CD4-positive, CD25-positive, alpha-beta regulatory T cell (primary cell): ENCODE data around the gene STEAP2. TPM values are rescaled to one million over a fixed set of nuclear protein-coding genes. Genes with fewer than 3 reads are reported as not detected.

ENCODE experiments used
- ATAC-seq, 2 donors: fragments of 150-1000 bp; cut with Tn5 transposase; one replicate each; pipeline ENCODE4 v1.10.0; 2021; ENCODE audit warnings: low read depth in 2 of 2, moderate number of reproducible peaks in 2 of 2, moderate library complexity in 1 of 2
- DNase-seq, 3 donors: peaks; one replicate each; pipeline versions ENCODE4 v3.0.0 to v3.0.0-alpha.2; 2012 to 2022; ENCODE audit warnings: mixed read lengths in 1 of 3
- H3K27ac ChIP-seq: one replicate; pipeline ENCODE4 v1.7.0; 2013; ENCODE audit warnings: mild to moderate bottlenecking, low read length; ENCODE audit not compliant: insufficient read depth, poor library complexity, severe bottlenecking
- H3K27me3 ChIP-seq: one replicate; pipeline ENCODE4 v1.7.0; 2013; ENCODE audit warnings: low read length; ENCODE audit not compliant: control insufficient read depth, insufficient read depth
- H3K36me3 ChIP-seq: one replicate; pipeline ENCODE4 v1.7.0; 2013; ENCODE audit warnings: mild to moderate bottlenecking, low read length, moderate library complexity; ENCODE audit not compliant: control insufficient read depth, insufficient read depth
- H3K4me1 ChIP-seq: 2 replicates; pipeline ENCODE4 v1.7.0; 2013; ENCODE audit warnings: mild to moderate bottlenecking, low read length; ENCODE audit not compliant: insufficient read depth, control insufficient read depth, poor library complexity, severe bottlenecking
- H3K4me3 ChIP-seq: one replicate; pipeline ENCODE4 v1.7.0; 2013; ENCODE audit warnings: low read depth, mild to moderate bottlenecking, low read length, moderate library complexity
- H3K9me3 ChIP-seq, 2 experiments: 1 replicate in 1 of 2; 2 replicates in 1 of 2; pipeline ENCODE4 v1.7.0; 2013; ENCODE audit warnings: low read length in 2 of 2, mild to moderate bottlenecking in 1 of 2, moderate library complexity in 1 of 2; ENCODE audit not compliant: control insufficient read depth in 2 of 2
- H3K27ac Mint-ChIP-seq, 3 donors: one replicate each; pipeline ENCODE4 v1.8.0; 2020 to 2022; ENCODE audit warnings: mild to moderate bottlenecking in 3 of 3, mixed read lengths in 3 of 3, moderate library complexity in 2 of 3
- H3K27me3 Mint-ChIP-seq: one replicate; pipeline ENCODE4 v1.8.0; 2022; ENCODE audit warnings: mild to moderate bottlenecking, mixed read lengths
- H3K36me3 Mint-ChIP-seq: one replicate; pipeline ENCODE4 v1.8.0; 2020; ENCODE audit warnings: mixed read lengths
- H3K4me1 Mint-ChIP-seq, 4 donors: one replicate each; pipeline ENCODE4 v1.8.0; 2020 to 2022; ENCODE audit warnings: mixed read lengths in 4 of 4, mild to moderate bottlenecking in 1 of 4
- H3K4me3 Mint-ChIP-seq, 4 donors: one replicate each; pipeline ENCODE4 v1.8.0; 2020 to 2022; ENCODE audit warnings: mild to moderate bottlenecking in 4 of 4, mixed read lengths in 4 of 4, moderate library complexity in 3 of 4
- H3K9me3 Mint-ChIP-seq, 7 donors: one replicate each; pipeline ENCODE4 v1.8.0; 2020 to 2022; ENCODE audit warnings: mixed read lengths in 7 of 7, mild to moderate bottlenecking in 3 of 7, moderate library complexity in 2 of 7
- polyA plus RNA-seq, 4 donors: library from polyadenylated mRNA; unstranded; fragments of 300-500 nt; fragmentation: Illumina TruSeq; gene quantifications; one replicate each; pipeline ENCODE4 v1.2.3, GENCODE V29; 2021
- total RNA-seq: library from RNA; stranded (reverse); gene quantifications from one replicate; pipeline ENCODE4 v1.2.3, GENCODE V29; 2022

The STEAP2 gene
- total and polyA plus RNA-seq, 5 donors from 2014 or later, result not detected

DNA sequence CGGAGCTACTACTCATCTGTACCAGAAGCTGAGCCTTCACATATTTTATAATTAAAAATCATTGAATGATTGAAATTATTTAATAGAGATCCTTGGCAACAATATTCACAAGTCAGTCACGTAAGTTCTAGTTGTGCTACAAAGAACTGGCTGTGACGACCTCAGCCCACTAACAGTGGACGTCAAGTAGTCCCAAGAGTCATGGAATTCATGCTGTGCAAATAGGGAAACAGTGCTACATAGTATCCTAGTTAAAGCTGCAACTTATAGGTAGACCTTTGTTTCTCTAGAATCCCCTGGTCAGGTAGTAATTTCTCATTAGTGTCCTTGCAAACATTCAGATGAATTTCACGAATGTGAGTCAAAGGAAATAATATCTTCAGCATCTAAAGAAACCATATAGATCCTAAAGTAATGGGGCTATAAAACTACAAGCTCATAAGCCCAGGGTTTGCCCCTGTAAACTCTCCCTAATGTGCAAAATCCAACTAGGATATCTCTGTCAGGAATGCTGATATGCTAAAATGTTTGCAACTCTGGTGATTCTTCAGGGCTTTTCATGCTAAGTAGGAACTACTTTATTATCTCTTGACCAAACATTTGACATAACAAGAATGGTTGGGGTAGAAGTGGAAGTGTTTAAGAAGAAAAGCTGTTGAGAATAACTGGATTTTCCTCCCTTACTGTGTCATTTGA lies 64.6 kb downstream of the STEAP2 start:
- no peak overlapping the region for H3K4me3 ChIP-seq
- H3K4me1 Mint-ChIP-seq, result no peaks in the 10 kb centered on the region
- DNase-seq (no peak), ATAC-seq (no peak)
- peaks cover 0 to 1% (median 0%) of the 10 kb centered on the region in 7 donors for H3K9me3 Mint-ChIP-seq
- H3K36me3 ChIP-seq, result no peaks in the 10 kb centered on the region
- no peak overlapping the region for H3K27ac ChIP-seq
- no peaks in the 10 kb centered on the region for H3K4me1 ChIP-seq
- H3K27me3 Mint-ChIP-seq, result no peaks in the 10 kb centered on the region
- no peak overlapping the region for H3K27ac Mint-ChIP-seq
- no peak overlapping the region for H3K4me3 Mint-ChIP-seq
- H3K9me3 ChIP-seq, result no peaks in the 10 kb centered on the region
- peaks cover 4% of the 10 kb centered on the region for H3K27me3 ChIP-seq
- H3K36me3 Mint-ChIP-seq, result no peaks in the 10 kb centered on the region

Other genes starting within 250 kb of the STEAP2 start
- not detected for gene STEAP1, start 57.3 kb upstream of the STEAP2 start, total RNA-seq
- not detected for gene STEAP1, start 57.3 kb upstream of the STEAP2 start, polyA plus RNA-seq
- gene CFAP69, start 33.4 kb downstream of the STEAP2 start, total RNA-seq, result not detected
- gene CFAP69, start 33.4 kb downstream of the STEAP2 start, polyA plus RNA-seq, result not detected
- gene FAM237B, start 109.6 kb downstream of the STEAP2 start, total RNA-seq, result not detected
- not detected for gene FAM237B, start 109.6 kb downstream of the STEAP2 start, polyA plus RNA-seq
- 27.2 TPM for gene GTPBP10, start 135.0 kb downstream of the STEAP2 start, total RNA-seq
- gene GTPBP10, start 135.0 kb downstream of the STEAP2 start, polyA plus RNA-seq, result 10 to 100 TPM; 34.9 to 49.1 (median 41.5) TPM
- 2.9 TPM for gene CLDN12, start 191.7 kb downstream of the STEAP2 start, total RNA-seq
- under 1 TPM in 3 of 4 donors, not detected in 1; 0.44 to 0.75 (median 0.52) TPM for gene CLDN12, start 191.7 kb downstream of the STEAP2 start, polyA plus RNA-seq